Measurements from ENCODE around the gene TMSB4X.

- TF ChIP-seq CTCF (IDR thresholded peaks at IDR 0.05; ENCODE audit: extremely low read depth in 1 of 2, insufficient read depth in 1 of 2, low read depth in 1 of 2, low read length in 2 of 2): no peak
- no peak for TF ChIP-seq POLR2A (IDR thresholded peaks at IDR 0.05; ENCODE audit: low read depth, low read length)
- TF ChIP-seq MAX (IDR thresholded peaks at IDR 0.05; ENCODE audit: insufficient read depth, insufficient read length): no peak
- no peak for TF ChIP-seq JUN (IDR thresholded peaks at IDR 0.05; ENCODE audit: borderline replicate concordance, insufficient read depth, insufficient read length, low read depth)
These were observed 12.4 kb downstream of the TMSB4X start for GRCh38 chrX:12987340-12987739.

All from endothelial cell of umbilical vein (primary cell).